OCI-LY1 (cell line): ENCODE results near the gene MSX1.

Experiments
- H2AFZ ChIP-seq: fragments of 200-600 bp; sonication (generic), shearing (Covaris generic); 2 replicates; pipeline ENCODE4 v1.6.0; 2014; ENCODE audit warnings: antibody characterized with exemption, mild to moderate bottlenecking, low read length
- H3F3A ChIP-seq: fragments of 200-600 bp; sonication (generic), shearing (Covaris generic); 2 replicates; pipeline ENCODE4 v1.6.0; 2014; ENCODE audit warnings: mild to moderate bottlenecking, antibody characterized with exemption, low read length, moderate library complexity; ENCODE audit not compliant: insufficient read depth
- H3K27ac ChIP-seq: fragments of 200-600 bp; sonication (generic); 2 replicates; pipeline ENCODE4 v1.5.1; 2014; ENCODE audit warnings: low read length, mixed run types, mild to moderate bottlenecking, low read depth; ENCODE audit not compliant: poor library complexity, severe bottlenecking
- H3K27me3 ChIP-seq: fragments of 200-600 bp; sonication (generic); 2 replicates; pipeline ENCODE4 v1.6.0; 2014; ENCODE audit warnings: antibody characterized with exemption, mild to moderate bottlenecking, low read length, moderate library complexity; ENCODE audit not compliant: insufficient read depth
- H3K36me3 ChIP-seq: fragments of 200-600 bp; sonication (generic); 2 replicates; pipeline ENCODE4 v1.6.1; 2014; ENCODE audit warnings: mild to moderate bottlenecking, antibody characterized with exemption, low read length, moderate library complexity, mixed read lengths; ENCODE audit not compliant: insufficient read depth
- H3K4me1 ChIP-seq: fragments of 200-600 bp; sonication (generic); 2 replicates; pipeline ENCODE4 v1.5.1; 2014; ENCODE audit warnings: mild to moderate bottlenecking, low read length, moderate library complexity; ENCODE audit not compliant: insufficient read depth, severe bottlenecking
- H3K4me2 ChIP-seq: fragments of 200-600 bp; sonication (generic), shearing (Covaris generic); 2 replicates; pipeline ENCODE4 v1.6.1; 2014; ENCODE audit warnings: low read length
- H3K4me3 ChIP-seq: fragments of 200-600 bp; sonication (generic); 2 replicates; pipeline ENCODE4 v1.5.1; 2014; ENCODE audit warnings: low read length, low read depth, mild to moderate bottlenecking, mixed read lengths; ENCODE audit not compliant: poor library complexity, severe bottlenecking
- H3K79me2 ChIP-seq: fragments of 200-600 bp; shearing (Covaris generic); 2 replicates; pipeline ENCODE4 v1.6.1; 2016; ENCODE audit warnings: mixed run types, low read length, mixed read lengths; ENCODE audit not compliant: insufficient read depth
- H3K9ac ChIP-seq: fragments of 200-600 bp; sonication (generic), shearing (Covaris generic); 2 replicates; pipeline ENCODE4 v1.6.1; 2014; ENCODE audit warnings: mild to moderate bottlenecking, low read length, mixed read lengths
- H3K9me2 ChIP-seq: fragments of 200-600 bp; sonication (generic), shearing (Covaris generic); 2 replicates; pipeline ENCODE4 v1.6.1; 2014; ENCODE audit warnings: low read depth, mild to moderate bottlenecking, low read length, mixed read lengths
- H3K9me3 ChIP-seq: fragments of 200-600 bp; shearing (Covaris generic); 2 replicates; pipeline ENCODE4 v1.6.1; 2014; ENCODE audit warnings: low read length, mixed read lengths
- H4K20me1 ChIP-seq: fragments of 200-600 bp; sonication (generic), shearing (Covaris generic); 2 replicates; pipeline ENCODE4 v1.6.0; 2016; ENCODE audit warnings: mild to moderate bottlenecking, low read length; ENCODE audit not compliant: insufficient read depth
- EZH2 ChIP-seq: fragments of 200-600 bp; sonication (generic), shearing (Covaris generic); IDR thresholded peaks from 2 replicates; pipeline ENCODE4 v1.8.0; 2017; ENCODE audit warnings: borderline replicate concordance, mixed run types, mild to moderate bottlenecking, antibody characterized with exemption, low read length, moderate library complexity, mixed read lengths
- TF ChIP-seq, protein P1 (sequence below): fragments of 200-600 bp; sonication (generic), shearing (Covaris generic); IDR thresholded peaks from 2 replicates; pipeline ENCODE4 v1.5.1; 2017; ENCODE audit warnings: mild to moderate bottlenecking, antibody characterized with exemption, low read length, moderate library complexity, mixed read lengths

Gene MSX1

GRCh38 chr4:4854649-4855295, 4.7 kb upstream of the MSX1 start:
- Histone ChIP-seq H3K4me2 (no peak overlapping the region), H3K9ac (no peak overlapping the region), H4K20me1 (no peaks in the 10 kb centered on the region), H3K4me1 (peaks cover 5% of the 10 kb centered on the region), H3K27ac (no peak overlapping the region), H3K4me3 (no peak overlapping the region), H3F3A (no peaks in the 10 kb centered on the region), H3K27me3 (no peaks in the 10 kb centered on the region), H2AFZ (no peak overlapping the region), H3K9me2 (no peaks in the 10 kb centered on the region), H3K79me2 (no peaks in the 10 kb centered on the region), H3K36me3 (no peaks in the 10 kb centered on the region), H3K9me3 (no peaks in the 10 kb centered on the region)
- TF ChIP-seq, protein P1, sequence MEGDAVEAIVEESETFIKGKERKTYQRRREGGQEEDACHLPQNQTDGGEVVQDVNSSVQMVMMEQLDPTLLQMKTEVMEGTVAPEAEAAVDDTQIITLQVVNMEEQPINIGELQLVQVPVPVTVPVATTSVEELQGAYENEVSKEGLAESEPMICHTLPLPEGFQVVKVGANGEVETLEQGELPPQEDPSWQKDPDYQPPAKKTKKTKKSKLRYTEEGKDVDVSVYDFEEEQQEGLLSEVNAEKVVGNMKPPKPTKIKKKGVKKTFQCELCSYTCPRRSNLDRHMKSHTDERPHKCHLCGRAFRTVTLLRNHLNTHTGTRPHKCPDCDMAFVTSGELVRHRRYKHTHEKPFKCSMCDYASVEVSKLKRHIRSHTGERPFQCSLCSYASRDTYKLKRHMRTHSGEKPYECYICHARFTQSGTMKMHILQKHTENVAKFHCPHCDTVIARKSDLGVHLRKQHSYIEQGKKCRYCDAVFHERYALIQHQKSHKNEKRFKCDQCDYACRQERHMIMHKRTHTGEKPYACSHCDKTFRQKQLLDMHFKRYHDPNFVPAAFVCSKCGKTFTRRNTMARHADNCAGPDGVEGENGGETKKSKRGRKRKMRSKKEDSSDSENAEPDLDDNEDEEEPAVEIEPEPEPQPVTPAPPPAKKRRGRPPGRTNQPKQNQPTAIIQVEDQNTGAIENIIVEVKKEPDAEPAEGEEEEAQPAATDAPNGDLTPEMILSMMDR, result no peak
- TF ChIP-seq EZH2, result no peak

DNA sequence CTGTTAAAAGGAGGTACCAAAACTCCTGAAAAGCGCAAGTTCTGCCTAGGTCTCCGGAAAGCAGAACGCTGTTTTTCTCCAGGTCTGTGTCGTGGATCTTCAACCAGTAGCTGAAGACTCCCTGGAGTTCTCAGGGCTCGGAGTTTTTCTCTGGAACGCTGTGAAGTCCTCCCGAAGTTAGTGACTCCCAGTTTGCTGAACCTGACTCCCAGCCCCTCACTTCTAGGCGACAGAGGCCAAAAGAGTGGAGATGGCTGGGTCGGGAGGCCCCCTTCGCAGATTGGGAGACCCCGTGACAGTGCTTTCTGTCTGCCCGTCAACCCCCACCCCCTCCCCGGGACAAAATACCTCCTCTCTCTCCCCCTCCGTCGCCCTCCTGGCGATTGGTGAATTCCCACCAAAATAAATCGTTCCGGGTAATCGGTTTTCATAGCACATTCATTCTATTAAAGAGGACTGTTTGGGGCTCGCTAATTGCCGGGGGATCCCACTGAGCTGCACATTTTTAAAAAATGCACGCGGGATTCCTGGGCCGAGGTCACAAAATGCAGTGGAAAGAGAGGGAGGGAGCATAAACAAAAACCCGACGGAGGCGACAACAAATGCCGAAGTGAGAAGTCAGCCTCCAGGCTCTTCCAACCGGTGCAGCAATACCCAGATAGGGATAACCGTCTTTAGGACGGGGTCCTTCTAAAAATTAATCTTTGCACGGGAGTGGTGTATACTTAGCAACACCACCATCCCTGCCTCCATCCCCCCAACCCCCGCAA, 4.0 kb upstream of the MSX1 start:
- Histone ChIP-seq H3K4me2 (no peak overlapping the region), H3K79me2 (no peaks in the 10 kb centered on the region), H3K27me3 (no peaks in the 10 kb centered on the region), H3F3A (no peaks in the 10 kb centered on the region), H3K9ac (no peak overlapping the region), H4K20me1 (no peaks in the 10 kb centered on the region), H3K4me1 (peaks cover 11% of the 10 kb centered on the region), H3K4me3 (no peak overlapping the region), H3K36me3 (no peaks in the 10 kb centered on the region), H3K27ac (no peak overlapping the region), H2AFZ (no peak overlapping the region), H3K9me3 (no peaks in the 10 kb centered on the region), H3K9me2 (no peaks in the 10 kb centered on the region)
- TF ChIP-seq, protein P1, result no peak

DNA sequence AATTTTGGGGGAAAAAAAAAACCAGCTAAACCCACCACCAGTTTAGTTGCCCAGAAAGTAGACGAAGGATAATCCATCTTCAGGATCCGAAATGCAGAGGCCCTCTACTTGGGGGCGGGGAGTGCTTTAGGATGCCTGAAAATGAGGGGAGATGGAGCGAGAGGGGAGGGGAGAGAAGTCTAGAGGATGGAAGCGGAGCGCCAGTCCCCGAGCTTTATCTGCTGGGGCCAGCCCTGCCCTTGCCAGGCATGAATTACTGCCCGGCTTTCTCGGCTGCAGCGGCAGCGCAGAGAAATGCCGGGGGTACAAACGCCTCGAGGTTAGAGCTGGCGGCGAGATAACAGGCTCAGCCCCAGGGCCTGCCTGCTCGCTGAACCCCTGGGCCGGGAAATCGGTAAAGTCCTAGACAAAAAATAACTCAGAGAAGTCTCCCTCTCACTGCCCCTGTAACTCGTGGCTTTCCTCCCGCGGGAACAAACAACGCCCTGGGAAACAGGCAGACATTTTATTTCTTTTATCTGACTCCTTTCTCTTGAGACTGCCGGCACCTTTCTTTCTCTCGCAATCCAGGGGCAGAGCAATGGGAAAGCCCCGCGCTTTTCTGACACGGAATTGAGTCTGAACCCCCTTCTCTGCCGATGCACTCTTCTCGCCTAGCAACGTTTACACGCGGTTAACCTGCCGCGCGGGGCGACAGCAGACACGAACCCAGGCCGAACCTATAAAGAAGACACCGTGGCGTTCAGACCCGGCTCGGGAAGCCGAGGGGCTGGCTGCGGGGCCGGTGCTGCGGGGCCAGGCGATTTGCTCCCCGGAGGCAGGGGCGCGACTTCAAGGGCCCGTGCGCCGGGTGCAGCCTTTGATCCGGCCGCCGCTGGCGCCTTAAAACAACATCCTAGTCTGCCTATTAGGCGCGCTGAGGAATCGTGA, 3.1 kb upstream of the MSX1 start:
- Histone ChIP-seq H3K9me3 (no peaks in the 10 kb centered on the region), H3K36me3 (no peaks in the 10 kb centered on the region), H3K4me1 (peaks cover 14% of the 10 kb centered on the region), H3K4me2 (no peak overlapping the region), H3F3A (no peaks in the 10 kb centered on the region), H3K4me3 (no peak overlapping the region), H2AFZ (no peak overlapping the region), H3K9me2 (no peaks in the 10 kb centered on the region), H3K27me3 (no peaks in the 10 kb centered on the region), H3K79me2 (no peaks in the 10 kb centered on the region), H3K27ac (no peak overlapping the region), H3K9ac (no peak overlapping the region), H4K20me1 (no peaks in the 10 kb centered on the region)
- TF ChIP-seq, protein P1, result no peak
- no peak for TF ChIP-seq EZH2
